CD4-positive, alpha-beta T cell treated with Interleukin-2 at 100 ng/mL for 4 hours (primary cell): ENCODE measurements around the gene RPS6KB2.
"Not testable (repeated sequence)": the region's sequence is repeated elsewhere in the genome, so short reads cannot be mapped to it uniquely, and the experiment has no call there.

ENCODE experiments used
- DNase-seq: peaks from one replicate; pipeline ENCODE4 v3.0.0-alpha.2; 2020; ENCODE audit warnings: low spot score

The RPS6KB2 gene

DNA sequence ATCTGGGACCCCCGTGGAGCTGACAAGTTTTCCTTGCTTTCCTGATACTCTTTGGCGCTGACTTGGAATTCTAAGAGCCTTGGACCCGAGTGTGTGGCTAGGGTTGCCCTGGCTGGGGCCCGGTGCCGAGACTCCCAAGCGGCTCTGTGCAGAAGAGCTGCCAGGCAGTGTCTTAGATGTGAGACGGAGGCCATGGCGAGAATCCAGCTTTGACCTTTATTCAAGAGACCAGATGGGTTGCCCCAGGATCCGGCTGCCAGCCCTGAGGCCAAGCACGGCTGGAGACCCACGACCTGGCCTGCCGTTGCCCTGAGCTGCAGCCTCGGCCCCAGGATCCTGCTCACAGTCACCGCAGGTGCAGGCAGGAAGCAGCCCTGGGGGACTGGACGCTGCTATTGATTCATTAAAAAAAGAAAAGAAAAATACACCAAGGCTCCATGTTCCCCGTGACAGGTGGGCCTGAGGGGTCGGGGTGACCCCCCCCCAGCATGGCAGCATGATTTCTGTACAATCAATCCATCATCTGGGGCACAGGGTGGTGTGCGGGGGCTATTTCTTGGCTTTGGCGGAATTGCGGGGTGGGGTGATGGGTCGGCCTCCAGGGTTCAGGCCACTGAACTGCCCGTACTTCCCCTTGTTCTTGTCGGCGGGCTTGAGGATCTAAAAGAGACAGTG is 30.2 kb upstream of the RPS6KB2 start:
- DNase-seq: no peak

GRCh38 chr11:67398661-67399563 is 29.4 kb upstream of the RPS6KB2 start:
- DNase-seq: no peak

DNA sequence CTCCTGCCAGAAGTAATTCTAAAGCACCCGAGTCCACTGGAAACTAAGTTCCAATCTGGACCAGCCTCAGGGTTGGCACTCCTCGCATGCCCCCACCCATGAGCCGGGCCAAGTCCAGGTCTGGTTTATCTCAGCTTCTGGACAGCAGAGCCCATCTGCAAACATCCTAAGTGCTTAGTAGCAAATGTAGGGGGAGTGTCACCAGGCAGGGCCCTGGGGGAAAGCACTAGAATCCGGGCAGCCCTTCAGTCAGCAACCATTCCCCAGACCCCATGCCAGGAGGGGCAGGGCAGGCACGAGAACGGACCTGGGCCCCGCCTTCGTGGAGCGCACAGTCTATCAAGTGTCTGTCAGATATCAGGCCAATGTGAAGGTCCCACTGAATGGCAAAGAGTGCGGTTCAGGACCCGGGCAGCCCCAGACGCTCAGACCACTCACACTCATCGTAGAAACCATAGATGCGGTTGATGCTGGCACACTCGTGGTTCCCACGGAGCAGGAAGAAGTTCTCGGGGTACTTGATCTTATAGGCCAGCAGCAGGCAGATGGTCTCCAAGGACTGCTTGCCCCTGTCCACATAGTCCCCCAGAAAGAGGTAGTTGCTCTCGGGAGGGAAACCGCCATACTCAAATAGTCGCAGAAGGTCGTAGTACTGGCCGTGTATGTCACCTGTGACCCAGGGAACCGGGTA is 27.9 kb upstream of the RPS6KB2 start:
- no peak for DNase-seq

GRCh38 chr11:67400942-67401494 is 27.3 kb upstream of the RPS6KB2 start:
- DNase-seq: no peak

- DNase-seq: peak; percentile 88
Observed at GRCh38 chr11:67401495-67402191, 26.7 kb upstream of the RPS6KB2 start, which contains the start of gene PPP1CA. PPP1CA (minus strand) TSS chr11:67401858; CDS start chr11:67401782, 76 bp downstream.

- DNase-seq: not testable (repeated sequence)
Observed at GRCh38 chr11:67402192-67402839, 26.0 kb upstream of the RPS6KB2 start.

DNA sequence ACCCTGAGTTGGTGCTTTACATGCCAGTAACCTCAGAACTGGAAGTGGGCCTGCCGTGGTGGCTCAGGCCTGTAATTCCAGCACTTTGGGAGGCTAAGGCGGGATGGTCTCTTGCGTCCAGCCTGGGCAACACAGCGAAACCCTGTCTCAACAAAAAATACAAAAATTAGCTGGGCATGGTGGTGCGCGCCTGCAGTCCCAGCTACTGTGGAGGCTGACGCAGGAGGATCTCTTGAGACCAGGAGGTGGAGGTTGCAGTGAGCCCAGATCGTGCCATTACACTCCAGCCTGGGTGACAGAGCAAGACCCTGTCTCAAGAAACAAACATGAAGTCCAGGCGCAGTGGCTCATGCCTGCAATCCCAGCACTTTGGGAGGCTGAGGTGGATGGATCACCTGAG is 25.2 kb upstream of the RPS6KB2 start:
- DNase-seq: not testable (repeated sequence)

DNA sequence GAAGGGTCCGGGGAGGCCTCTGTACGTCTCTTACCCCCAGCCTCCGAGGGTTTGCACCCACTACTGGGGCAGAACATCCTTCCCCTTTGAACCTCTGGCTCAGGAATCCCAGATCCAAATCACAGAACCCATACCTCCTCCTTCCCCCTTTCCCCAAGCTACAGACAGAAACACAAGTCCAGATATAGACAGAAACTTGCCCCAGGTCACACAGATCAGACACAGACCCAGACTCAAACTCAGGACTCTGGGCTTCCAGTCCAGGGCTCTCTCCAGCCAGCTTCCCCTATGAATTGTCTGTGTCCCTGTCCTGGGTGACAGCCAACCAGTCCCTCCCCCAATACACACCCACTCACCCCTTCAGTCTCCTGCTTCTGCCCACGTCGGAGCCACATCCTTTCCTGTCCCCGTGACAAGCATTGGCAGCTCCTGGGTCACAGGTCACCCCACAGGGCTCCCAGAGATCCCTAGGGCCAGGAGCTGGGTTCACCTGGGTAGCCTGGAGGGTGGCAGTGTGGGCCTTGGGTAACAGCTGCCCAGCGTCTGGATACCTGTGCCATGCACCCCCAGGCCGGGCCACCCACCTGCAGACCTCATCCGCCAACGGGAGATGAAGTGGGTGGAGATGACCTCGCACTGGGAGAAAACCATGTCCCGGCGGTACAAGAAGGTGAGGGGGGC is 23.6 kb upstream of the RPS6KB2 start:
- peak; percentile 53 for DNase-seq

- no peak for DNase-seq
Observed at GRCh38 chr11:67405196-67405567, 23.1 kb upstream of the RPS6KB2 start.

DNA sequence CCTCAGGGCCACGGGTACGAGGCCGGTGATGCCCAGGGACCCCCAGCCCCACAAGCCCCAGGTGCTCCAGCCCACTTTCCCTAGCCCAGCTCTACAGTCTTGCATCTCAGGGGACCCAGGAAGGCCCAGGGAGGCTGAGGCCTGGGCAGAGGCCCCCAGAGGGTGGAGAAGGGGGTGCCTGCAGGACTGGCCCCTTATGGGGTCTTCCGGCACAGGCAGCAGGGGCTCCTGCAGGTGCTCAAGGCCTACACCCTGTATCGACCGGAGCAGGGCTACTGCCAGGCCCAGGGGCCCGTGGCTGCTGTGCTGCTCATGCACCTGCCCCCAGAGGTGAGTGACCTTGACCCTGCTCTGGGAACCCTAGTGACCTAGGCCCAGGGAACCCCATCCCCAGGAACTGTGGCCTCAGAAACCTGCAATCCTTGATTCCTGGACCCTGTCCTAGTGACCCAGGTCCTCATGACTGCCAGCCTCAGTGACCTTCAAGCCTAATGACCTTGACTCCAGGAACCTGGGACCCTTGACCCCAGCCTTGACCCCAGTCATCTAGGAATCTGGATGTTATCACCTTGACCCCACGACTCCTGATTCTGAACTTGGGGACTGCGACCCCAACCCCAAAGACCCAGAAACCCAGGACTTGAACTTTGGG is 22.5 kb upstream of the RPS6KB2 start:
- DNase-seq: no peak

GRCh38 chr11:67406420-67406968 is 21.8 kb upstream of the RPS6KB2 start:
- no peak for DNase-seq

GRCh38 chr11:67406969-67407687 is 21.2 kb upstream of the RPS6KB2 start:
- DNase-seq: no peak

GRCh38 chr11:67407688-67408163 is 20.6 kb upstream of the RPS6KB2 start:
- DNase-seq: no peak

DNA sequence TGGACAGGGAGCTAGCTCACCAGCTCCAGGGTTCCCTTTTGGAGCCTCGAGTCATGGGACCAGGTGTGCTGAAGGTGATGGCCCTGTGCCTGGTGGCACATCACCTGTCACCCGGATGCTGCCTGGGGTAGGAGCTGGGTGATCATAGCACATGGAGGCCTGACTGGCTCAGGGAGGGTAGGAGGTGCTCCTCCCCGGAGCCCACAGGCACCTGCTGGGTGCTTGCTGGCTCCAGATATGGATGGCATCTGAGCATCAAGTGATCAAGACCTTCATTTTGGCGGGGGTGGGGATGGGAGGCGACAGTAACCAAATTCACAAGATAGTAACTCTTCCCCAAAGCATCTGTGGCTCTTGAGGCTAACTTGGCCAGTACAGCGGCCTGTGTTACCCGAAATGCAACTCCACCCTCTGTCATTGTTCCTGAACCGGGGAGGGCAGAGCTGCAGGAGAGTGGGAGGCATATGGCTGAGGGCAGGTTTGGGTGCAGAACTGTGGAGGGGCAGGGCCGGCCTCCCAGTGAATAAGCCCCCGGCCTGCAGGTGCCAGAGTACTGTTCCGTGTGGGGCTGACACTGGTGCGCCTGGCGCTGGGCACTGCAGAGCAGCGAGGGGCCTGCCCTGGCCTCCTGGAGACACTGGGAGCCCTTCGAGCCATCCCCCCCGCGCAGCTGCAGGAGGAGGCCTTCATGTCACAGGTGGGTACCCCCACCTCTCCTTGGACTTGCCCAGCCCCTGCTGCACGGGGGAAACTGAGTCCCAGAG is 19.7 kb upstream of the RPS6KB2 start:
- DNase-seq: no peak

GRCh38 chr11:67409261-67409666 is 19.0 kb upstream of the RPS6KB2 start:
- peak; percentile 73 for DNase-seq

DNA sequence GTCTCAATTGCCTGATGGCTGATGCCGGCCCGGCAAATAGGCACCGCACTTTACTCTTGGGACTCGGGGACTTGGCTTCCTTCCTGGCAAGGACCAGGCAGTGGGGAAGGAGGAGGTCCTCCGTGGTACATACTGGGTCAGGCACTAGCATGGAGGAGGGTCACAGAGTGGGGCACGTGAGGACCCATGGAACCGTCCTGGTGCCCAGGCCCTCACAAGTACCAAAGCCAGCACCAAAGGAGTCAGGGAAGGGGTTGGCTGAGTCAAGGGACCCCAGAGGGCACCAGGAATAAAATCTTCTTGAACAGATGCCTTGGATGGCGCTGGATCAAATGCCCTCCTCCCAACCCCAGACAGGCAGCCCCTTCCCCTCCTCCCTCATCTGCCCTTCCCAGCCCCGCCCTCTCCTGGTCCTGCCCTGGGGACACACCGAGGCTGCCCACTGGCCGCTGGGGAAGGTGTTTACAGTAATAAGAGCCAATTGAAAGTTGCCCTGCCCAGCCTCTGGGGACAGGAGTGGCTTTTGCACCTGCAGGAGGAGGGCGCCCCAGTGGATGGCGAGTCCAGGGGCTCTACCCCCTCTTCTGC is 18.4 kb upstream of the RPS6KB2 start:
- DNase-seq: no peak

DNA sequence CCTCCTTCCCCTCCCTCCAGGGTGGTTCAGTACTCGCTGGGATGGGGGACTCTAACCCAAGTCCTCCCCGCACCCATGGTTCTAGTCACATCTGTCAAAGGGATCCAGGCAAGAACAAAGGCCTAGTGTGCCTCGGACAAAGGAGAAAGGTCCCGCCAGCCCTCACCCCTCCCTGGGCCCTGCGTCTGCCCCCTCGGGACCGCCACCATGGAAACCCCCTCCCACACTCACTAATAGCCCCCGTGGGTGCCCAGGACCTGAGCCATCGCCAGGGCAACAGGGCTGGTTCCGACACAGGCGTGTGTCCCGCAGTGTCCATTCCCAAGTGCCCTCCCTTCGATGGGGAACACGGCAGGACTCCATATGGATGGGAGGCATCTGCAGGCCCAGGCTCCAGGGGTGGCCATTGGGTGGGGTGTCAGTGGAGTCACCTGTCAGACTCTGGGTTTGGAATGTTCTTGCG is 17.9 kb upstream of the RPS6KB2 start:
- no peak for DNase-seq
